ENCODE data around the gene FAM171A1.
"Not testable (repeated sequence)": the region's sequence is repeated elsewhere in the genome, so short reads cannot be mapped to it uniquely, and the experiment has no call there.

FAM171A1 gene

DNA sequence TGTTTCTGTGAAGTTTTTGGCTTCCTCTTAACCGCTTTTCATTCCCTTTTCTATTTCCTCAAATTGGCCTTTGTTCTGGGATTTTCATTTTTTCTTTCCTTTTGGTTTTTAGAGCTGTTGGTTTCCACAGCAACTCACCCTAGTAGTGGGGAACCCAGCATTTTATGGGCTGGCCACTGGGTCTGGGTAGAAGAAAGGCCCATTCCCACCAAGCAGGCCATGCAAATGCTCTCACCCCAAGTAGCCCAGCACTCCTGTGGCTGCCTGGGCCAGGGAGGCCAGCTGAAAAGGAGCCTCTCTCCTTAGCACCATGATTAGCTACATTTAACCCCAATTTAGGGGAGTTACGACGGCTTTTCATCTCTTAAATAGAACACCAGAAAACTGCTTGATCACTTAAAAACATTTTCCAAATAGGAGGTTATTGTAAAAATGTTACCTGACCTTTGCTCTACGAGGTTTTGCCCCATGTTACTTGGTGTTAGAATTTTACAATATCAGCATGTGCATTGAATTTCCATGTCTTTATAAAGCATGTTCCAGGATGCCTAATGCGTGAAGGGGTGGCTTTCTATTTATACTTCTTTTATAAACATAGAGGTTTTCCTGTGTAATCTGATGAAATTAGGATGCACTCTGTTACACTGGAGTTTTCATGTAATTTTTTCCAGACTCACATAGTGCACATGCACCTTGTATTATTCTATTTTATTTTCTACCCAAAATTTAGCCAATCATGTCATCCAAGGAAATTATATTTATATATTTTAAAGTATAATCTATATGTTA lies 75.4 kb downstream of the FAM171A1 start:
- no peak overlapping the region for H3K4me3 ChIP-seq (ENCODE audit: low read depth, low read length)

DNA sequence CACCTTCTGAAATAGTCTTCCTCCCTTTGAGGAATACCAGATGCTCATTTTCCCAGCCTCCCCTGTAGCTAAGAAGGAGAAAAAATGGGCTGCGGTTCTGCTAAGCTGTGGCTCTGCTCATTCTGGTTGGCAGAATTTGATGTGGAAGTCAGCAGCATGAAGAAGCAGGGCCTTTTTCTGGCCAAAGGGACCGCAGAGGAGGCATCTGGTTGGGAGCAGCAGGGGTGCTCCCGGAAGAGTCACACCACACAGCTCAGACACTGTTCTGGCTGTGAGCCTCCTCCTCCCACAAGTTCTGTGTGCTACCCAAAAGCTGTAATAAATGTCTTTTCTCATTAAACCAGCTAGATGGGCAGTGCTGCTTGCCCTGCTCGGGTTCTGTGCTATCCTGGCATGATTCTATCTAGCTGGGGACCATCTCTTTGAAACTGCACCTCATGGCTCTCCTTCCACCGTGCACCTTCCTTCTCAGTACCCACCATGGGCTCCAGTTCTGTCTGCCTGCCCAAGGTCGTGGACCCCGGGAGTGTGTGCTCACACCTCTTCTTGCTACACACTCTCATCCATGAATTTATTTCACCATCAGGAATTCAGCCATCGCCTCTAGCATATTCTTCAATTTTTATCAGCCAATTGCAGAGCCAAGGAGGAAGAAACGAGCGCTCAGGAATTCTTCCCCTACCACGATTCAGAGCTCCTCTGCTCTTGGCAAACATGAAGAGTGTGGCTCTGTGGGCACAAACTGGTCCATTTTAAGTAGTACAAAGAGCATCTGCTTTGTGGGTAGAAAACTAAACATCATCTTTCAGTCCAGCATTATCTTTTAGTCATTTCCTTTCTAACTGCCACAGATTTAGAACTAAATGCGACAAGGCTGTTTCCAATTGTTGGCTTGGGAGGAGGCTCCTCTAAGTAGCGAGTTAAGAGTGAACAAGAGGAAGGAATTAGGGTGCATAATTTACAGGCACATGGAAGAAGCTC lies 76.9 kb downstream of the FAM171A1 start:
- H3K4me3 ChIP-seq (ENCODE audit: low read depth, low read length), result no peak overlapping the region

DNA sequence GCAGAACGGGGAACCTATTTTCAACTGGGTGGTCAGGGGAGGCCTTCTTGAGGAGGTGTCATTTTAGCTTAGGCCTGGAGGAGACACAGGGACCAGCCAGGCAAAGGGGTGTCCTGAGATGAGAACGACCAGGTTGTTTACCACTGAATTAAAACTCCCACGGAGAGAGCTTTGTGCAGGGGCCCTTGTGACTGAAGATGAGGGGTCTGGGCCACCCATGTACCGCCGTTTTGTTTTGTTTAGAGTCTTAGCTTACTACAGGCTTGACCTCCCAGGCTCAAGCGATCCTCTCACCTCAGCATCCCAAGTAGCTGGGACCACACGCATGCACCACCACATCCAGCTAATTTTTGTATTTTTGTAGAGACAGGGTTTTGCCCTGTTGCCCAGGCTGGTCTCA lies 80.4 kb downstream of the FAM171A1 start:
- H3K4me3 ChIP-seq (ENCODE audit: low read depth, low read length), result no peak overlapping the region

DNA sequence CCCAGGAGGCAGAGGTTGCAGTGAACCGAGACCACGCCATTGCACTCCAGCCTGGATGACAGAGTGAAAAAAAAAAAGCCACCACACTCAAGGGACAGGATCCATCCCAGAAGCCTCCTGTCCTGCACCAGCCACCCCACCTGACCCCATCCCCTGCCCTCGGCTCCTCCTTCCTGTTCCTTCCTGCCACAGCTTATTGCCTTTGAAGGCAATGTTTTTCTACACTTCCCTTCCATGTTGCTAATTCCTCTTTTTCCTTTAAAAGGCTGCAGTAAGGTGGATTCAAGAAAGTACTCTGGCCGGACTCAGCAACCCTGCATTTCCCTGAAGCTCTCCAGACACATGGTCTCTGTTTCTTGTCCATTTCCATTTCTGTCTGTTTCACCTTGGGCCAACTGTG lies 80.9 kb downstream of the FAM171A1 start:
- no peak overlapping the region for H3K4me3 ChIP-seq (ENCODE audit: low read depth, low read length)

DNA sequence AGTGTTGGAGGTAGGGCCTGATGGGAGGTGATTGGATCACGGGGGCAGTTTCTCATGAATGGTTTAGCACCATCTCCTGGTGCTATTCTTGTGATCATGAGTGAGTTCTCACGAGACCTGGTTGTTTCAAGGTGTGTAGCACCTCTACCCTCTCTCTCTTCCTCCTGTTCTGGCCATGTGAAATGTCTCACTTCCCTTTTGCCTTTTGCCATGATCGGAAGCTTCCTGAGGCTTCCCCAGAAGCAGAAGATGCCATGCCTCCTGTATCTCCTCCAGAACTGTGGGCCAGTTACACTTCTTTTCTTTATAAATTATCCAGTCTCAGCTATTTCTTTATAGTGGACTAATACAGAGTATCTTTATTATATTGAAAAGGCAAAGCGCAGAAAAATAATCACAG lies 90.1 kb downstream of the FAM171A1 start:
- no peak overlapping the region for H3K4me3 ChIP-seq (ENCODE audit: low read depth, low read length)

DNA sequence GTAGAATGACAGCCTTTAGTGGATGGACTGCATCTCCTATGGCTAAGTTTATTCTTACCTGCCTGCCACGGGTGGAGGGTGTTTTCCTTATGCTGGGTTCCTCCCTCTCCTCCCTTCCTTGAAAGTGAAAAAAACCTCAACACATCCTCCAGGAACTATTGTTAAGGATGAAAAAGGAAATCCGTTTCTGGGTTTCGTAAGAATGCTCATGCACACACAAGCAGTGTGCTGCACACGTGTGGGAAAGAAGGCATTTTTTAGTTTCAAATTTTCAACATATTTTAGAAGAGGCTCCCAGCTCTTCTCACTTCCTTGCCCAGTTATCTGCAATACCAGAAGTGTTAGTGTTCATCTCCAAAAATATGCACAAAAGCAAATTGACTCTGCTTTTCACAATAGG lies 90.6 kb downstream of the FAM171A1 start:
- no peak overlapping the region for H3K4me3 ChIP-seq (ENCODE audit: low read depth, low read length)

DNA sequence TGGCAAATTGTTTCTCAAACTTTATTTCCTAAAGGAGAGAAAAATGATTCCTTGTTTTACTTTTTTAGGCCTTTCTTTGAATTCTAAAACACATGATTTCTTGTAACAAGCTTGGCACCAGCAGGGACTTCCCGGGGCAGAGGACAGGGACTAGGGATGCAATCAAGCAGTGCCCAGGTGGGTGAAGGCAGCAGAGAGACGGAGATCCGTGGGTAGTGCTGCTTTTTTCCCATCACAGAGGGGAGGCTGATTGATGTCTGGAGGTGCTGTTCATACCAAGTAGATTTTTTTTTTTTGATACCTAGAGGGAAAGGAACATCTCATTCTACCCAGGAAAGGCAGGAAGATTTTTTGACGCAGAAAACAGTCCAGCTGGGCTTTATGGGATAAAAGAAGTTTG lies 91.9 kb downstream of the FAM171A1 start:
- no peak overlapping the region for H3K4me3 ChIP-seq (ENCODE audit: low read depth, low read length)

DNA sequence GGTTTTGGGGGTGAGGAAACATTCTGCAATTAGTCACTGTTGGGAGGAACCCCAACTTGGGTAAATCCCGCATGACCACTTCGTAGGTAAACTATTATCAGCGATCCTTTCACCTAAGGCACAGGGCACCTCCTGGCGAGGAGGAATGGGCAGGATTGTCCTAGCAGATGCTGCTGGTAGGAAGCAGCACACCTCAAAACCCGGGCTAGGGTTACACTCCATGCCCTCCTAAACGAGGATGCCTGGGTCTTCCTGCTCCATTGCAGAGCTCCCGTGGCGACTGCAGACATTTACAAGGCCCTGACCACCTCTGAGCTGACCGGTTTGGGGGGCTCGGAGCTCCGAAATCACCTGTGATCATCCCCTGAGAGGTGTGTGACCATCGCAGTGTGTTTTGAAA lies 92.3 kb downstream of the FAM171A1 start:
- H3K4me3 ChIP-seq (ENCODE audit: low read depth, low read length), result no peak overlapping the region

DNA sequence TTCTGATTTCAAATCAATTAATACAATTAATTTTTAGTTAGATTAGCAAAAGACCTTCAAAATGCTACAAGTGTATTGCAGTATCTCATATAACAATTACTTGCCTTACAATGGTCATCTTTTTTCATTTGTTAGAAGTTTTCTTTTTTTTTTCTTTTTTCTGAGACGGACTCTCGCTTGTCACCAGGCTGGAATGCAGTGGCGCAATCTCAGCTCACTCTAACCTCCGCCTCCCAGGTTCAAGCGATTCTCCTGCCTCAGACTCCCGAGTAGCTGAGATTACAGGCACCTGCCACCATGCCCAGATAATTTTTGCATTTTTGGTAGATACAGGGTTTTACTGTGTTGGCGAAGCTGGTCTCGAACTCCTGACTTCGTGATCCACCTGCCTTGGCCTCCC lies 95.0 kb downstream of the FAM171A1 start:
- H3K4me3 ChIP-seq (ENCODE audit: low read depth, low read length), result not testable (repeated sequence)

DNA sequence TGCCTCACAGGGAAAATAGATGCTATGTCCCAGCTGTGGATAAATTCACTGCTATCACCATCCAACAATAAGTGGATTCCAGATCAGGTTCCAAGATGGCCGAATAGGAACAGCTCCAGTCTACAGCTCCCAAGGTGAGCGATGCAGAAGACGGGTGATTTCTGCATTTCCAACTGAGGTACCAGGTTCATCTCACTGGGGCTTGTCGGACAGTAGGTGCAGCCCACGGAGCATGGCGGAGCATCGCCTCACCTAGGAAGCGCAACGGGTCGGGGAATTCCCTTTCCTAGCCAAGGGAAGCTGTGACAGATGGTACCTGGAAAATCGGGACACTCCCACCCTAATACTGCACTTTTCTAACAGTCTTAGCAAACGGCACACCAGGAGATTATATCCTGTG lies 101.3 kb downstream of the FAM171A1 start:
- not testable (repeated sequence) for H3K4me3 ChIP-seq (ENCODE audit: low read depth, low read length)

DNA sequence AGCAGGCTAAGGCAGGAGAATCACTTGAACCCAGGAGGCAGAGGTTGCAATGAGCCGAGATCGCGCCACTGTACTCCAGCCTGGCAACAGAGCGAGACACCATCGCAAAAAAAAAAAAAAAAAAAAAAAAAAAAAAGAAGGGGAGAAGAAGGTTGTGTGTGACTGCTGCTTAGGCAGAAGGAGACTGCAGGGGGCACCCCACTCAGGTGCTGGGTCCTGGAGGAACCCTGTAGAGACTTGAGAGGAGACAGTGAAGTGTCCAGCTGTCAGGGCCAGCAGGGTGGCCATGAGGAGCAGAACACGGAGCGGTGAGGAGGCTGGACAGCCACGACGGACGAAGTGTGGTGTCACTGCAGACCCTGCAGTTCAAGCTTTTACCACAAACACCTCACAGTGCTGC lies 103.6 kb downstream of the FAM171A1 start:
- no peak overlapping the region for H3K4me3 ChIP-seq (ENCODE audit: low read depth, low read length)

DNA sequence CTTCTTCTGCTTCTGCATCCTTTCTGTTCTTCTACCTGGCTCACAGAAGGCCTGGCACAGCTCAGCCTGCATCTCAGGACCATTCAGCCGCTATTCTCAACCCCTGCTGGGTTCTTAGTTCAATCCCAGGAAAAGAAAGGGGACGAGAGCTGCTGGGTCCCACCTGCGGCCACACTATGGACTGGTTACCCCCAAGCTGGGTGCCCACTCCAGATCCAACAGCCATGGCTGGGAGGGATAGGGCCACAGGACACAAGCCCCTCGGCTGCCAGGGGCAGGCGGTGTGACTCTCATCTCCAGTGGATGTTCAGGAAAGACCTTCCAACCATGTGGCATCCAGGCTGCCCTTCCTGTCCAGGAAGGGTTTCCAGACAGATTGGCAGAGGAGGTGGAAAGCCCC lies 105.0 kb downstream of the FAM171A1 start:
- no peak overlapping the region for H3K4me3 ChIP-seq (ENCODE audit: low read depth, low read length)

DNA sequence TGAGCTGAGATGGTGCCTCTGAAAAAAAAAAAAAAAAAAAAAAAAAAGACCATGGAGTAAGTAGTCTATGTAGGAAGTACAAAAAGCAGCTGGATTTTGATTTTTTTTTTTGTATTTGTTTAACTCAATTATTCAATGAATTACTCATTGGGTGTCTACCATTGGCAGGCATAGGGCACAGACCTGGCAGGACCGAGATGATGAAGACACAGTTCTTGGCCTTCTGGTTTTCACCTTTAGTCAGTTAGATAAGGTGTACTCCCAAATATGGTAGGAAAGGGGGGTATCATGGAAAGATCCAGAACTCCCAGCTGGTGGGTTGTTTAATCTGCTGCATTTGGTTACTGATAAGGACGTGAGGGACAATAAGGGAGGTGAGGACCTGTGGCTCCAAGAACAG lies 105.5 kb downstream of the FAM171A1 start:
- H3K4me3 ChIP-seq (ENCODE audit: low read depth, low read length), result no peak overlapping the region

DNA sequence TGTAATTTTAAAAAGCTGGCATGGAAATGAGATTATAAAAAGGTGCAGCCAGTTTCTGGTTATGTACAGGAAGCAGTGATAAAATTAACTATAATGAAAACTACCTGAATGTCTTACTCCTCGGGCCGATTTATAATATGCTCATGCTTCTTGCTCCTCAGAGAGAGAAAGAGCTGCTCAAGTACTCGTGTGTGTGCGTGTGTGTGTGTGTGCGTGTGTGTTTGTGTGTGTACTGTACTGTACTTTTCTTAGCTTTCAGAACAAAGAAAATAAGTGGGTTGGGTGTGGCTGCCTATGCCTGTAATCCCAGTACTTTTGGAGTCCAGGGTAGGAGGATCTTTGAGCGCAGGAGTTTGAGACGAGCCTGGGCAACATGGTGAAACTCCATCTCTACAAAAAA lies 106.0 kb downstream of the FAM171A1 start:
- H3K4me3 ChIP-seq (ENCODE audit: low read depth, low read length), result no peak overlapping the region

DNA sequence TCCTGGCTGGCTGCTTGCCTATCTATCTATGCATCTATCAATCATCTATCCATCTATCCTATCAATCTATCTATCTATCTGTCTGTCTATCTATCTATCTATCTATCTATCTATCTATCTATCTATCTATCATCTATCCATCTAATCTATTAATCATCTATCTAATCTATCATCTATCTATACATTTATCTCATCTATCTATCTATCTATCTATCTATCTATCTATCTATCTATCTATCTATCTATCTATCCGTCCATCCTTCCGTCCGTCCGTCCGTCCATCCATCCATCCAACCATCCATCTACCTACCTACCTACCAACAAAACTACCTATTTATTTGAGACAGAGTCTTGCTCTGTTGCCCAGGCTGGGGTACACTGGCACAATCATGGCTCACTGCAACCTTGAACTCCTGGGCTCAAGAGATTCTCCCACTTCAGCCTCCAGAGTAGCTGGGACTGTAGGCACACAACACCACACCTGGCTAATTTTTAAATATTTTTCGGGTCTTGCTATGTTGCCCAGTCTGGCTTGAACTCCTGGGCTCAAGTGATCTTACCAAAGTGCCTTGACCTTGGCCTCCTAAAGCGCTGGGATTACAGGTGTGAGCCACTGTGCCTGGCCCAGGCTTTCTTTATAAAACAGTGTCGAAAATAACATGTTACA lies 107.3 kb downstream of the FAM171A1 start:
- no peak overlapping the region for H3K4me3 ChIP-seq (ENCODE audit: low read depth, low read length)

DNA sequence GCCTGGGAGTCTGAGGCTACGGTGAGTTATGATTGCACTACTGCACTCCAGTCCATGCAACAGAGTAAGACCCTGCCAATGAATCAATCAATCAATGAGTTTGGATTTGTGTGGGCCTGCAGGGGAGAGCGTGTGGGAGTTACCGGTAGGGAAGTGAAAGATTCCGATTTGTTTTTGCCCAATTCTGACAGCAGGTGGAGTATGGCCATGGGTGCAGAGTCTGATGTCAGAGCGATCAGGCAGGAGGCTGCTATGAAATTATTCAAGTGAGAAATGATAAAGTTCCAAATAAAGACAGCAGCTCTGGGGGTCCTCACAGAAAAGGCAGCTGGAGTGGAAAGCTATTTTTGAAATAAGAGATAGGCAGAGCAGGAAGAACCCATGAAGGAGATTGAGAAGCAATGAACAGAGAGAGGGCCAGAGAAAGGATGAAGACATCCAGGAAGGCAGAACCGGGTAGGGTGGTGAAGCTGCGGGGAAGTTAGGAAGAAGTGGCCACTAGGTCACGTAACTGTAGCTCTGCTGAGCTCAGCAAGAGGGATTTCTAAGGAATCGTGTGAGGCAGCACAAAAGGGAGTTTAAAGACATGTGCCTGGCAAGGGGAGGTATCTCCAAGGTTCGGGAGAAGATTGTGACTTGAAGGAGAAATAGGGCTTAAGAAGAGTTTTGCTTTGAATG lies 108.9 kb downstream of the FAM171A1 start:
- no peak overlapping the region for H3K4me3 ChIP-seq (ENCODE audit: low read depth, low read length)

DNA sequence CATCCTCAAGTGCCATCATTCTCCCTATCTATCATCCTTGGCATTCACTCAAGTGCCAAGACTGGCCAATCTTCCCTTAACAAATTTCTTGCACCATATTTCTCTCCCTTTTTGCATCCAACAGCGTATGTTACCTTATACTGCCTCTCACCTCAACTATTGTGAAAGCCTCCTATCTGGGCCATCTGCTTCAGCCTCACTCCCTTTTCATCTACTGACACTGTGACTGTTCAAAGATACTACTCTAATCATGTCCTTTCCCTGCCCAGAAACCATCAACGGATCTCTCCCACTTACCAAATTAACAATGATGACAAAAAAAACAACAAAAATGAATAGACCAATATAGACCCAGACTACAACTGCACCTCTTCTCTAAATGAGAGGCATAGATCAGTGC lies 112.0 kb downstream of the FAM171A1 start:
- H3K4me3 ChIP-seq (ENCODE audit: low read depth, low read length), result no peak overlapping the region

DNA sequence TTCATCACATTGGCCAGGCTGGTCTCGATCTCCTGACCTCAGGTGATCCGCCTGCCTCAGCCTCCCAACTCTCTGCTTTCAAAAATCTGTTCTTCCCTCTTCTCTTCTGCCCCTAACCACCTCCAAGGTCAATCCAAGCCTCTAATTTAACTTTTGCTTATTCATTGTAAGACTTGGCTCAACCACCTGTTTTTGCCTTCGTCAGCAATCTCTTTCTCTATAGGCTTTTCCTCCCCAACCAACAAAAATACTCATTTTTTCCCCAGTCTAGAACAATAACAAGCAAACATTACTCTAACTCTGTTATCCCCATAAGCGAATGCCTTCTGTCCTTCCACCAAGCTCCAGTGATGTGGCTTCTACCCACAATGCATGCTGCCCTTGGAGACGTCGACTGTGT lies 112.8 kb downstream of the FAM171A1 start:
- no peak overlapping the region for H3K4me3 ChIP-seq (ENCODE audit: low read depth, low read length)

DNA sequence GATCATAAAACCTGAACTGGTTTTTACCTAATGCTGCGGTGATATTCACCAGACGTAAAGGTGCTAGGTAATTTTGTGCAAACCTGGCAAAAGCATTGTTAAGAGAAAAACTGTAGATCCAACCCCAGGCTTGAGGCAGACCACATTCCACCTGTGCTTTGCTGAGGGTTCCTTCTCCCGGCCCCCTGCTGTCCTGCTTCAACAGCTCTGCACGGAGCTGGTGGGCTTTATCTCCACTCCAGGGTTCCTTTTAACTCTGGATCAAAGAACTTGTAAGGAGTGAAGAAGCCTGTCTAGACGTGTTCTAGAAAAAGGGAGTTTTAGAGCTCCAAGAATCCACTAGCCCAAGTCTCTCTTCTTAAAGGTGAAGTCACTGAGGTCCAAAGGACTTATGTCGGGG lies 115.1 kb downstream of the FAM171A1 start:
- H3K4me3 ChIP-seq (ENCODE audit: low read depth, low read length), result no peak overlapping the region

DNA sequence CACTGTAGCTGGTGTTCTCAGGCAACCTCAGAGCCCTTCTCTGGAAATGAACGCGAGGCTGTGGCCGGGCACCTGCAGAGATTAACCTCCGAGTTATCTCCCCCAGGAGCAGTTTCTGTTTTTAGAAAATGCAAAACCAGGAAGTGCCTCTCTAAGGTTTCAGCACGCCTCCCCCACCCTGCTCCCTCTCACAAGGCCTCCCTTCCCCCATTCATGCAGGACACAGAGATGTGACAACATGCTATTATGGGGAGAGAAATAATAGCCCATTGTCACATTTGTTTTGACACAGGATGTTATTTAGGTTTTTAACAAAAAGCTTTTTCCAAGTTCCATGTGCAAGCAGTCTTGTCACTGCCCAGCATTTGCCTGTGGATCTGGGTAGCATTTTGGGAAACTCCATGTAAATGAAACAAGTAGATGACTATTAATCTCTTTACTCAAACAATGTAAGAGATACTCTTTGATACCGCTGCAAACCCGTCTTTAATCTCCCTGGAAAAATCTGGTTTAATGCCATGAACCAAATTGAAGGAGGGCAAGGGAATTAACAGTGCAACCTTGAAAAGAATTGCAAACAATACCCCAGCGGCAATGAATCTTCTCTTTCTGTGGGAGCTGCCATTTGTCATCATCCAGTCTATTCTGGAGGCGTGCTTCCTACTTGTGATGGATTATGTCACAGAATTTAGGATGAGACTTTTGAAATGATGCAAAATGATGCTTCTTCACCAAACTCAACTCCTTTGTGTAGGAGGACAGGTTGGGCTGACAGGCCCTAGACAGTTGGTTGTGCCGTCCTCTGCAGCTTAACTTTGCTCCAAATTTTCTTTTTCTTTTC lies 116.1 kb downstream of the FAM171A1 start:
- no peak overlapping the region for H3K4me3 ChIP-seq (ENCODE audit: low read depth, low read length)

Data from iPS-11a (cell line).